ENCODE data around the gene TAS2R1.

Gene TAS2R1

DNA sequence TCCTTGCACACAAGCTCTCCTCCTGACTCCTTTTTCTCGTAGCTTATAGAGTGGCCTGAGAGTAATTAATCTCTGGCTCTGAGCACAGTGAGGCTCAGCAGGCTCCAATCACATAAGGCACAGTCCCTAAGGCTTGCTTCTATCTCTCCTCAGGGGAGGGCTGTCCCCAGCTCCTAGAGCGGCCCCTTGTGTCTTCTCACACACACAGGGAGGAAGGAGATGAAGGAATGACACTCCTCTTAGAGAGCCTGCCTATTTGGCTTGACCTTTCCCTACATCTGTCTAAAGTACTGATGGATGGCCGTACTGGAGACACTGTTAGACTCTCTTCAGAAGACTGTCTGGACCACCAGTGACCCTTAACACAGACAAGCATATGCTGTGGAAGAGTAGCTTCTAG, 12.9 kb downstream of the TAS2R1 start:
- TF ChIP-seq, protein P1, sequence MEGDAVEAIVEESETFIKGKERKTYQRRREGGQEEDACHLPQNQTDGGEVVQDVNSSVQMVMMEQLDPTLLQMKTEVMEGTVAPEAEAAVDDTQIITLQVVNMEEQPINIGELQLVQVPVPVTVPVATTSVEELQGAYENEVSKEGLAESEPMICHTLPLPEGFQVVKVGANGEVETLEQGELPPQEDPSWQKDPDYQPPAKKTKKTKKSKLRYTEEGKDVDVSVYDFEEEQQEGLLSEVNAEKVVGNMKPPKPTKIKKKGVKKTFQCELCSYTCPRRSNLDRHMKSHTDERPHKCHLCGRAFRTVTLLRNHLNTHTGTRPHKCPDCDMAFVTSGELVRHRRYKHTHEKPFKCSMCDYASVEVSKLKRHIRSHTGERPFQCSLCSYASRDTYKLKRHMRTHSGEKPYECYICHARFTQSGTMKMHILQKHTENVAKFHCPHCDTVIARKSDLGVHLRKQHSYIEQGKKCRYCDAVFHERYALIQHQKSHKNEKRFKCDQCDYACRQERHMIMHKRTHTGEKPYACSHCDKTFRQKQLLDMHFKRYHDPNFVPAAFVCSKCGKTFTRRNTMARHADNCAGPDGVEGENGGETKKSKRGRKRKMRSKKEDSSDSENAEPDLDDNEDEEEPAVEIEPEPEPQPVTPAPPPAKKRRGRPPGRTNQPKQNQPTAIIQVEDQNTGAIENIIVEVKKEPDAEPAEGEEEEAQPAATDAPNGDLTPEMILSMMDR (IDR thresholded peaks at IDR 0.05; ENCODE audit: low read depth, low read length): no peak
- no peak overlapping the region for H3K4me3 ChIP-seq (ENCODE audit: low read depth, low read length)

DNA sequence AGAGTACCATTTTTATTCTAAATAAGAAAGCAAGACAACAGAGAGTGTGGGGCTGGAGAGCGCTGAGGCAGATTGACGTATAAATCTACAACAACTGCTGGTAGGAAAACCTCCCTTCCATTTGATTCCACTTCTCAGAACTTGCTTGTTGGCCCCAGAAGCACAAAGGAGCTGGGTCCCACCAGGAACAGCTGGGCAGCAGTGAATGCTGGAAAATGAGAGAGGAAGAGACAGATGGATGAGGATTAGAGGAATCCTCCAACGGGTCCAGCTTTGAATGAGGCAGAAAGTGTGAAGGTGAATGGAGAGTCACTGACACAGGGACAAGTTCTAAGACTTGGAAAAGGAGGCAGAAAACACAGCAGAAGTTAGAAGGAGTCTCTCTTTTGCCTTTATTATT, 14.8 kb downstream of the TAS2R1 start:
- TF ChIP-seq, protein P1 (IDR thresholded peaks at IDR 0.05; ENCODE audit: low read depth, low read length): no peak

DNA sequence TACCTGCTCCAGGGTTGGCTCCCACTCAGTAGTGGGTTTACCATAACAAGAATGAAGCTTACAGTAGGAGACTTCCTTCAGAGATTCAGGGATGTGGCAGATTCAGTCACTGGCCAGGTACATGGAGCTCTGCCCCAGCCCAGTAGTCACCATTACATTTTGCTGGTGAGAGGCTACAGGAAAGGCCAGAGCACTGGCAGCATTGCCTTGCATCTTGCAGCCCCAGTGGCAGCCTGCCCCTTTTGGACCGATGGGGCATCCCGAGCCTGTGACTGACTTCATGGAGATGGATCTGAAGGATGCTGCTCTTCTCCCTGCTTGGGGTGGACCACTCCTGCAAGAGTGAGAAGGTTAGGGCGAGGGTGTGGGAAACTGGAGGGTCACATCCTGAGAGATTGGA, 16.8 kb downstream of the TAS2R1 start:
- H3K4me3 ChIP-seq (ENCODE audit: low read depth, low read length): no peak overlapping the region
- TF ChIP-seq, protein P1 (IDR thresholded peaks at IDR 0.05; ENCODE audit: low read depth, low read length): no peak

More for the DNA sequence above, 14.8 kb downstream of the TAS2R1 start:
- no peak overlapping the region for H3K4me3 ChIP-seq (ENCODE audit: low read depth, low read length)

DNA sequence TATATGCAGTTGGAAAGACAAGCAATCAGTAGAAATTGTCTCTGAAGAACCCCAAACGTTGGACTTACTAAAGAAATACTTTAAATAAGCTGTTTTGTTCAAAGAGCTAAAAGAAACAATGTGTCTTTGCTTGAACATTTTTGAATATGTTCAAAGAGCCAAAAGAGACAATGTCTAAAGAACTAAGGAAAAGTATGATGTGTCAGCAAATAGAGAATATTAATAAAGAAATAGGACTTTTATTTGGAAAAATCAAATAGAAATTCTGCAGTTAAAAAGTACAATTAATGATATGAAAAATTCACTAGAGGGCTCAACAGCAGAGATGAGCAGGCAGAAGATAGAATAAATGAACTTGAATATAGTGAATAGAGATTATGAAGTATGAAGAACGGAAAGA, 19.2 kb downstream of the TAS2R1 start:
- no peak overlapping the region for H3K4me3 ChIP-seq (ENCODE audit: low read depth, low read length)
- TF ChIP-seq, protein P1 (IDR thresholded peaks at IDR 0.05; ENCODE audit: low read depth, low read length): no peak

DNA sequence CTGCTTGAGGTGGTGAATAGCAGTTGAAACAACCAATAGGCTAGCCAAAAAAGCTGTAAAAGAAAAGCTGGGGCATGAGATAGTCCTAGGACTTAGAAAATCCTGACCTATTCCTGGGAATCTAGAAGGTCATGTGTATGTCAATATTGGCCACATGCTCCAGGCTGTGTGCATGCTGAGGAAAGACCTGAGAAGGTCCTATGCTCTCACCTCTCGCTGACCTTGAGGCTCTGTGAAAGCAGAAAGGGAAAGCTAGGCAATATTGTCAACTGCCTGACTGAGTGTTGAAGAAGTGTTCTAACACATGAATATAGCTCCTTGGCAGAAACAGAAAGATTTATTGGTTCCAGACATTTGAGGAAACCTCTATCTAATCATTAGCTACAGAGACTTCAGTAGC, 19.8 kb downstream of the TAS2R1 start:
- TF ChIP-seq, protein P1 (IDR thresholded peaks at IDR 0.05; ENCODE audit: low read depth, low read length): no peak
- no peak overlapping the region for H3K4me3 ChIP-seq (ENCODE audit: low read depth, low read length)

DNA sequence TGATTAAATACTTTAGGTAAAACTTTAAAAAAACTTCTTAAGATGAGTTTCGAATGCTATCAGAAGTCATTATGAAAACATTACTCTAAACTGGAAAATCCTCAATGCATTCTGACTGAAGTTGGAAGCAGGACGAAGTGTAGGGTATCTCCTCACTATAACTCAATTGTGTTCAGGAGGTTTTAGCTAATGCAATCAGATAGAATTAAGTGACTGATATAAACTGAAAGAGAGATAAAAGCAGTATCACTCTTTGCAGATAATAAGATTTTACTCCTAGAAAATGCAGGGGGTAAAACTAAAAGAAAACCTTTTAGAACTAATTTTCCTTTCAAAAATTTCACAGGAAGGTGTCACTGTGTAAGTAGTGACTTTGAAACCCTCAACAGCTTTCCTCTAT, 22.1 kb downstream of the TAS2R1 start:
- H3K4me3 ChIP-seq (ENCODE audit: low read depth, low read length): no peak overlapping the region
- TF ChIP-seq, protein P1 (IDR thresholded peaks at IDR 0.05; ENCODE audit: low read depth, low read length): no peak

DNA sequence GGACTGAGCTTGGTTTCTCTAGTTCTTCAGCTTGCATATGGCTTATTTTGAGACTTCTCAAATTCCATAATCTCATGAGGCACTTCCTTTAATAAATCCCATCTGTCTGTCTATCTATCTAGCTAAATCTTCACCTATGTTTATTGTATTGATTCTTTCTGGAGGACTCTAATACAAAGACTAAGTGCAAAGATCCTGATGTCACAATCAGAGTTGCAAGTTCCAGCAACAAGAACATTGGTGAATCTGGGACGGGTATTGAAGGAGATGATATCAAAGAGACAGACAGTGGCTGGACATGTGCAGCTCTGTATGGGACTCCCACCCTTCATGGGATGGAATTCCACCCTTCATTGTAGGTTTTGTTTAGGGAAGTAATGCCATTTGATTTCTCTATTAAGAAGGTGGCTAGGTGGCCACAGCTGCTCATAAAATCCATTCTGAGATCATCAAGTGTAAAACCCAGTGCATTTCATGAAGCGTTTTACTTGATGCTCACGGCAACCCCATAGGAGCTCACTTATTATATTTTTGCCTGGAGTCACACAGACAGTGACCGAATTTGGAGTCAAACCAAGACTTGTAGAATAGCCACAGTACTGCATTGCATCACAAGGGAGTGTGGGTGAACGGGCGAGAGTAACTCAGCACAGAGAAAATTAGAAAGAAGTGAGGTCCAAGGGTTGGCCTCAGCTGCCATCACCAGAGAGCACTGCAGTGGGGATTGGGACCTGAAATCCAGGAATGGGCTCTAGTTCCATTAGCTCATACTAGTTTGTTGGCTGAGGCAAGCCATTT, 24.9 kb downstream of the TAS2R1 start:
- TF ChIP-seq, protein P1 (IDR thresholded peaks at IDR 0.05; ENCODE audit: low read depth, low read length): no peak
- no peak overlapping the region for H3K4me3 ChIP-seq (ENCODE audit: low read depth, low read length)
